ENCODE data around the gene MYLK.
"Not testable (repeated sequence)": the region's sequence is repeated elsewhere in the genome, so short reads cannot be mapped to it uniquely, and the experiment has no call there.

The MYLK gene

DNA sequence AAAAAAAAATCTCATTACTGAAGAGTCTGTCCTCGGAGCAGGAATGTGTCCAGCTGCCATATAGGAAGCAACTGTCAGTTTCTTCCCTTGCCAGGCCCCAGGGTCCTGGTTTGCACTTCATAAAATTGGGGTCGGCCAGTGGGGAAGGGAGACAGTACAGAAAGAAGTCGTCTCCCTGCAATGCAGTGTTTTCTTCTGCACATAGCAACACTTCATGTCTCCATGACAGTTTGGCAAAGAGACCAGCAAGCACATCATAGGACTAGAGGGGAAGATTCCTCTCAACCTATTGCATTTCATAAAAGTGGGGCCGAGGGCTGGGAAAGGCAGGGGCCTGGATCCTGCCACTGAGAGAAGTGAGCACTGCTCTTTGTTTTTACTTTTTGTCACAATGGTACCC, 161.1 kb downstream of the MYLK start:
- Histone ChIP-seq H3K4me3 (ENCODE audit: low read length) (no peak overlapping the region), H3K79me1 (ENCODE audit: low read length) (no peaks in the 10 kb centered on the region), H4K8ac (ENCODE audit: low read depth, low read length) (no peak overlapping the region), H2BK120ac (ENCODE audit: low read depth, low read length) (no peak overlapping the region), H3K4ac (ENCODE audit: low read depth, low read length) (no peak overlapping the region), H3K23ac (ENCODE audit: low read length) (no peak overlapping the region), H2BK5ac (ENCODE audit: low read length) (no peak overlapping the region), H4K5ac (ENCODE audit: low read length) (no peak overlapping the region), H3K4me1 (ENCODE audit: control insufficient read depth, low read depth, low read length) (no peaks in the 10 kb centered on the region), H3K4me2 (ENCODE audit: low read length) (no peak overlapping the region), H3K27ac (ENCODE audit: low read depth, low read length) (no peak overlapping the region), H3K79me2 (ENCODE audit: control insufficient read depth, insufficient read depth, low read length) (no peaks in the 10 kb centered on the region), H3K9ac (ENCODE audit: low read length) (no peak overlapping the region), H3K36me3 (ENCODE audit: control insufficient read depth, insufficient read depth, low read length) (no peaks in the 10 kb centered on the region), H2AK5ac (ENCODE audit: low read length) (no peak overlapping the region), H2BK15ac (replicated peaks; ENCODE audit: low read depth) (no peak overlapping the region), H3K18ac (ENCODE audit: low read length) (no peak overlapping the region), H3K56ac (ENCODE audit: low read length) (no peak overlapping the region), H3K27me3 (ENCODE audit: insufficient read depth, low read length, poor library complexity) (no peaks in the 10 kb centered on the region)
- no CpG with 5 or more reads among the region's 4 CpGs for WGBS (ENCODE audit: extremely low coverage, insufficient coverage, low lambda C conversion rate)
- DNase-seq, result no peak

DNA sequence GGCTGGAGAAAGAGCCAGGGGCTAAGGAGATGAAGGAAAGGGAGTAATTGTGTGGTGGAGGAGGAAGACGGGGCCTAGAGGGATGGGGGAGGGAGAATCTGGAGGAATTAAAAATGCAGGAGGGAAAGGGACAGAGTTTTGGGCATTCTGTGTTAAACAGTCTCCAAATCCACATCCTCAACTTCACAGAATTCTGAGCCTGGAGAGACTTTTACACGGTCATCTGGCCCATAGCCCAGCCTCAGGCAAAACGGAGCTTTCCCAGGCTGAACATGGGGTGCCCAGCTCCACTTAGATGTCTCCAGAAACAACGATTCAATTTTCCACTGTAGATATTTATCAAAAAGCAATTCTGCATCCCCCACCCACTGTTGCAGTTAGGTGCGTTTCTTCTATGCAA, 161.7 kb downstream of the MYLK start:
- WGBS (ENCODE audit: extremely low coverage, insufficient coverage, low lambda C conversion rate), result 100% methylated on average over 1 of the region's 5 CpGs
- Histone ChIP-seq H4K5ac (ENCODE audit: low read length) (no peak overlapping the region), H3K18ac (ENCODE audit: low read length) (no peak overlapping the region), H3K36me3 (ENCODE audit: control insufficient read depth, insufficient read depth, low read length) (no peaks in the 10 kb centered on the region), H2BK15ac (replicated peaks; ENCODE audit: low read depth) (no peak overlapping the region), H2BK5ac (ENCODE audit: low read length) (no peak overlapping the region), H3K79me1 (ENCODE audit: low read length) (no peaks in the 10 kb centered on the region), H3K9ac (ENCODE audit: low read length) (no peak overlapping the region), H3K4ac (ENCODE audit: low read depth, low read length) (no peak overlapping the region), H3K79me2 (ENCODE audit: control insufficient read depth, insufficient read depth, low read length) (no peaks in the 10 kb centered on the region), H2AK5ac (ENCODE audit: low read length) (no peak overlapping the region), H3K4me2 (ENCODE audit: low read length) (no peak overlapping the region), H3K23ac (ENCODE audit: low read length) (no peak overlapping the region), H4K8ac (ENCODE audit: low read depth, low read length) (no peak overlapping the region), H3K56ac (ENCODE audit: low read length) (no peak overlapping the region), H2BK120ac (ENCODE audit: low read depth, low read length) (no peak overlapping the region), H3K4me3 (ENCODE audit: low read length) (no peak overlapping the region), H3K27ac (ENCODE audit: low read depth, low read length) (no peak overlapping the region), H3K4me1 (ENCODE audit: control insufficient read depth, low read depth, low read length) (no peaks in the 10 kb centered on the region), H3K27me3 (ENCODE audit: insufficient read depth, low read length, poor library complexity) (no peaks in the 10 kb centered on the region)
- no peak for DNase-seq

DNA sequence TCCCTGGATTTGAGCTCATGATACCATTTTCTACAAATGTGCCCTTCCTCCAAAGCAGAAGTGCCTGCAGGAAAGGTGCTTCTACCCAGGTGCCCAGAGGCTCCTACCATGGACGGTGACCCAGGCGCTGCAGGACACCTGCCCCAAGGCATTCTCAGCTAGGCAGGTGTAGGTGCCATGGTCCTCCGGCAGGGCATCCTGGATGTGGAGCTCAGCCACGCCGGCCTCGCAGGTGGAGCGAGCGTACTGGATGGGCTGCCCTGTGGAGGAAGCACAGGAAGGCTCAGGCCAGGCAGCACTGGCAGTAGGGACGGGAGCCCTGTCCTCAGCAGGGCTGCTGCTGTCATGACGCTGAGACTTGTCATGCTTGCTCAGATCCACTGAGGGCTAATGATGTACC, 162.1 kb downstream of the MYLK start:
- no peak for DNase-seq
- no peak overlapping the region for H4K8ac ChIP-seq (ENCODE audit: low read depth, low read length)
- H3K56ac ChIP-seq (ENCODE audit: low read length), result no peak overlapping the region
- no peak overlapping the region for H3K18ac ChIP-seq (ENCODE audit: low read length)
- no peak overlapping the region for H3K4me3 ChIP-seq (ENCODE audit: low read length)
- no peak overlapping the region for H3K9ac ChIP-seq (ENCODE audit: low read length)
- no peak overlapping the region for H2BK5ac ChIP-seq (ENCODE audit: low read length)
- no CpG with 5 or more reads among the region's 10 CpGs for WGBS (ENCODE audit: extremely low coverage, insufficient coverage, low lambda C conversion rate)
- H3K79me2 ChIP-seq (ENCODE audit: control insufficient read depth, insufficient read depth, low read length), result no peaks in the 10 kb centered on the region
- H3K79me1 ChIP-seq (ENCODE audit: low read length), result no peaks in the 10 kb centered on the region
- no peak overlapping the region for H2AK5ac ChIP-seq (ENCODE audit: low read length)
- no peak overlapping the region for H2BK120ac ChIP-seq (ENCODE audit: low read depth, low read length)
- H3K27me3 ChIP-seq (ENCODE audit: insufficient read depth, low read length, poor library complexity), result no peaks in the 10 kb centered on the region
- no peak overlapping the region for H2BK15ac ChIP-seq (replicated peaks; ENCODE audit: low read depth)
- H4K5ac ChIP-seq (ENCODE audit: low read length), result no peak overlapping the region
- H3K36me3 ChIP-seq (ENCODE audit: control insufficient read depth, insufficient read depth, low read length), result no peaks in the 10 kb centered on the region
- H3K23ac ChIP-seq (ENCODE audit: low read length), result no peak overlapping the region
- no peak overlapping the region for H3K27ac ChIP-seq (ENCODE audit: low read depth, low read length)
- no peak overlapping the region for H3K4me2 ChIP-seq (ENCODE audit: low read length)
- no peaks in the 10 kb centered on the region for H3K4me1 ChIP-seq (ENCODE audit: control insufficient read depth, low read depth, low read length)
- H3K4ac ChIP-seq (ENCODE audit: low read depth, low read length), result no peak overlapping the region

DNA sequence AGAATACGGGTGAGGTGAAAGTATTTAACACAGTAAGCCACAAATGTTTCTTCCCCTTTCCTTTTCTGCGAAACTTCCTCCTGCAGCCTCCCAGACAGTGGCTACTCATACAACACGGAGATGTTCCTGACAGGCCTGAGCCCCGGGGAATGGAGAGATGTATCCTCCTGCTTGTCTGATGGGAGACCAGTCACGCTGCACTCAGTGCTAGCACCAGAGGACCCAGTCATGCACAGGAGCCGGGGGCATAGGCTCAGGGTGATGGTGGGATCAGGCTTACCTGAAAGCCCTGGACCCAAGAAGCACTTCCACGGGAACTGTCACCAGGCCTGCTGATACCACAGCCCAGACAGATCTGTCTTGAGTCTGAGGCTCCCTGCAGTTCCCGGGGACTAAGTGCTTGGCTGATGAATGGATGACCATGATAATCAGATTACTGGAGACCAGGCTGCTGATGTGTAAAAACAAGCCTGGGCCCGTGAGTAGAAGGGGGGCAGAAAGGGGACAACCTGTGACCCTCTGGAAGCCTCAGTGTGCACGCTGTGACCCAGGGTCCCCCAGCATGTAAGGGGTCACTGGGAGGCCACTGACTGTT, 162.9 kb downstream of the MYLK start:
- H3K36me3 ChIP-seq (ENCODE audit: control insufficient read depth, insufficient read depth, low read length); H2BK120ac ChIP-seq (ENCODE audit: low read depth, low read length); H4K8ac ChIP-seq (ENCODE audit: low read depth, low read length); H4K5ac ChIP-seq (ENCODE audit: low read length); H3K23ac ChIP-seq (ENCODE audit: low read length); H3K79me1 ChIP-seq (ENCODE audit: low read length); H3K56ac ChIP-seq (ENCODE audit: low read length); H2BK5ac ChIP-seq (ENCODE audit: low read length); H3K79me2 ChIP-seq (ENCODE audit: control insufficient read depth, insufficient read depth, low read length); H3K9ac ChIP-seq (ENCODE audit: low read length); H3K4me1 ChIP-seq (ENCODE audit: control insufficient read depth, low read depth, low read length); H2BK15ac ChIP-seq (replicated peaks; ENCODE audit: low read depth); H3K4ac ChIP-seq (ENCODE audit: low read depth, low read length); H3K18ac ChIP-seq (ENCODE audit: low read length); H3K27me3 ChIP-seq (ENCODE audit: insufficient read depth, low read length, poor library complexity); H3K4me3 ChIP-seq (ENCODE audit: low read length); H2AK5ac ChIP-seq (ENCODE audit: low read length); H3K27ac ChIP-seq (ENCODE audit: low read depth, low read length); H3K4me2 ChIP-seq (ENCODE audit: low read length): not testable (repeated sequence)
- peak; percentile 39 for DNase-seq
- WGBS (ENCODE audit: extremely low coverage, insufficient coverage, low lambda C conversion rate), result no CpG with 5 or more reads among the region's 10 CpGs

DNA sequence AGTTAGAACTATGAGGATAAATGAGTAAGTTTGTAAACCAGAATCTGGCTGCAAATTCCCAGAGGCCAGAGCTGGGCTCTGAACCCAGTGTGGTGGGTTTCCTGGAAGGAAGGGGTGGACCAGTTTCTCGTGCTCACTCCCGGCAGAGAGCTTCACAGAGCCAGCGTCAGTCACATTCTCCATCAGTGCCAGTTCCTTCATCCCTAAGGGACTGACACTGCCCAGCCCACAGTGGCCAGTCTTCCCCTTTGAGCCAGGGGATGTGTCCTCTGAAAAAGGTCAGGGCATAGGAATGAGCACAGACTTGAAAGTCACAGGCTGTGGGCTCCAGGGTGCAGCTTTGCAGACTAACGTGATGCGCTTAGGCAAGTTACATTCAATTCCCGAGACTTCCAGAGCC, 163.5 kb downstream of the MYLK start:
- no peak overlapping the region for H3K4me2 ChIP-seq (ENCODE audit: low read length)
- no peak overlapping the region for H2BK15ac ChIP-seq (replicated peaks; ENCODE audit: low read depth)
- no peak overlapping the region for H3K27ac ChIP-seq (ENCODE audit: low read depth, low read length)
- no peak overlapping the region for H4K8ac ChIP-seq (ENCODE audit: low read depth, low read length)
- no peak overlapping the region for H3K4me3 ChIP-seq (ENCODE audit: low read length)
- H3K36me3 ChIP-seq (ENCODE audit: control insufficient read depth, insufficient read depth, low read length), result no peaks in the 10 kb centered on the region
- no peaks in the 10 kb centered on the region for H3K27me3 ChIP-seq (ENCODE audit: insufficient read depth, low read length, poor library complexity)
- no peak for DNase-seq
- no peaks in the 10 kb centered on the region for H3K79me1 ChIP-seq (ENCODE audit: low read length)
- no peaks in the 10 kb centered on the region for H3K4me1 ChIP-seq (ENCODE audit: control insufficient read depth, low read depth, low read length)
- H3K4ac ChIP-seq (ENCODE audit: low read depth, low read length), result no peak overlapping the region
- H3K23ac ChIP-seq (ENCODE audit: low read length), result no peak overlapping the region
- H3K56ac ChIP-seq (ENCODE audit: low read length), result no peak overlapping the region
- no peaks in the 10 kb centered on the region for H3K79me2 ChIP-seq (ENCODE audit: control insufficient read depth, insufficient read depth, low read length)
- no CpG with 5 or more reads among the region's 6 CpGs for WGBS (ENCODE audit: extremely low coverage, insufficient coverage, low lambda C conversion rate)
- no peak overlapping the region for H3K9ac ChIP-seq (ENCODE audit: low read length)
- H3K18ac ChIP-seq (ENCODE audit: low read length), result no peak overlapping the region
- H2BK120ac ChIP-seq (ENCODE audit: low read depth, low read length), result no peak overlapping the region
- H2AK5ac ChIP-seq (ENCODE audit: low read length), result no peak overlapping the region
- H4K5ac ChIP-seq (ENCODE audit: low read length), result no peak overlapping the region
- H2BK5ac ChIP-seq (ENCODE audit: low read length), result no peak overlapping the region

DNA sequence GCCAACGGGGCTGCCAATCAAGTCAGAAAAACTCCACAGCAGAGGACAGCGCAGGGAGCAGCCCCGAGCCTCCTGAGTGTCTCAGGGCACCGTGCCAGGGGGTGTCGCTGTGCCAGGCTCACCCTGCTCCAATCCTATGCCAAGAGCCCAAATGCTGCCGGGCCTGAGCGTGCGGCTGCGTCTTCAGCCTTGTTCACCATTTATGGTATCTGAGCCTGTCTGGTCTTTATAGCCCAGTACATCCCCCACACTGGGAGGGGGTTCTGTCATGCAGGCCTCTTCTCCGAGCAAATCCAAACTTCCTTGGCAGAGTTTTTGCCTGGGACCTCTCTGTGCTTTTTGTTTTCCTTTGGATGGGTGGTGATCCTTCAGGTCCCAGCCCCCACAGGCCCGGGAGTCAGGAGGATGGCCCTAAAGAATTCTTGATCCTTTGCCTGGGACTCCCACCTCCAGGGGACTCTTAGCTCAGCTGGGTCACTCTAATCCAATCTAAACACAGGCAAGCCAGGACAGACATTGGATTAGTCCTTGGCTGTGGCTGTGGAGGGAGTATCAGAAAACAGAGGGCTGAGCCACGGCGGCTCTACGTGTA, 164.2 kb downstream of the MYLK start:
- WGBS (ENCODE audit: extremely low coverage, insufficient coverage, low lambda C conversion rate), result no CpG with 5 or more reads among the region's 14 CpGs
- H3K18ac ChIP-seq (ENCODE audit: low read length), result no peak overlapping the region
- no peak overlapping the region for H3K56ac ChIP-seq (ENCODE audit: low read length)
- H2BK120ac ChIP-seq (ENCODE audit: low read depth, low read length), result no peak overlapping the region
- no peaks in the 10 kb centered on the region for H3K79me2 ChIP-seq (ENCODE audit: control insufficient read depth, insufficient read depth, low read length)
- no peak overlapping the region for H3K4me3 ChIP-seq (ENCODE audit: low read length)
- no peak overlapping the region for H2AK5ac ChIP-seq (ENCODE audit: low read length)
- H4K8ac ChIP-seq (ENCODE audit: low read depth, low read length), result no peak overlapping the region
- no peak overlapping the region for H3K23ac ChIP-seq (ENCODE audit: low read length)
- H3K9ac ChIP-seq (ENCODE audit: low read length), result no peak overlapping the region
- no peaks in the 10 kb centered on the region for H3K27me3 ChIP-seq (ENCODE audit: insufficient read depth, low read length, poor library complexity)
- H3K4ac ChIP-seq (ENCODE audit: low read depth, low read length), result no peak overlapping the region
- no peak overlapping the region for H4K5ac ChIP-seq (ENCODE audit: low read length)
- no peak overlapping the region for H2BK5ac ChIP-seq (ENCODE audit: low read length)
- no peaks in the 10 kb centered on the region for H3K79me1 ChIP-seq (ENCODE audit: low read length)
- no peaks in the 10 kb centered on the region for H3K36me3 ChIP-seq (ENCODE audit: control insufficient read depth, insufficient read depth, low read length)
- H3K27ac ChIP-seq (ENCODE audit: low read depth, low read length), result no peak overlapping the region
- no peak for DNase-seq
- no peaks in the 10 kb centered on the region for H3K4me1 ChIP-seq (ENCODE audit: control insufficient read depth, low read depth, low read length)
- H3K4me2 ChIP-seq (ENCODE audit: low read length), result no peak overlapping the region
- H2BK15ac ChIP-seq (replicated peaks; ENCODE audit: low read depth), result no peak overlapping the region
